GM12878 (cell line): ENCODE data around the gene TBCE. TPM values are rescaled to one million over a fixed set of nuclear protein-coding genes. Genes with fewer than 3 reads are reported as not detected.

Experiments used
- ATAC-seq: fragments of 200-7000 bp; cut with Tn5 transposase; 3 replicates; pipeline ENCODE4 v1.9.1; 2020; ENCODE audit warnings: mild to moderate bottlenecking, moderate library complexity
- BruUV-seq: library from RNA; stranded (reverse); fragments of 400-500 nt; replicated peaks from 2 replicates; lab custom pipeline; 2021; lab: Mats Ljungman, UMichigan
- CTCF ChIA-PET: fragments of 300-600 bp; sonication (Branson Sonifier 250); formaldehyde crosslinking; extraction: SDS; loops from one replicate; lab custom pipeline; 2021; ENCODE audit warnings: inconsistent platforms; lab: Yijun Ruan, JAX
- POLR2A ChIA-PET: fragments of 350-600 bp; formaldehyde crosslinking; extraction: SDS; loops from one replicate; lab custom pipeline; 2021; ENCODE audit warnings: inconsistent platforms; lab: Charles Lee
- RAD21 ChIA-PET: fragments of 300-600 bp; sonication (Branson Sonifier 250); formaldehyde crosslinking; loops from one replicate; lab custom pipeline; 2023; ENCODE audit warnings: antibody characterized with exemption; ENCODE audit not compliant: unreplicated experiment; lab: Charles Lee
- SMC1A ChIA-PET: fragments of 300-600 bp; sonication (Branson Sonifier 250); formaldehyde crosslinking; loops from one replicate; lab custom pipeline; 2023; ENCODE audit not compliant: unreplicated experiment, uncharacterized antibody; lab: Charles Lee
- DNase-seq: peaks from one replicate; pipeline ENCODE4 v3.0.0-alpha.2; 2011; ENCODE audit warnings: low read depth, low spot score
- FAIRE-seq: peaks from 3 replicates; lab custom pipeline; 2011; peaks lifted over from hg19 to GRCh38; lab: Jason Lieb, UNC
- H2AFZ ChIP-seq: 2 replicates; pipeline ENCODE4 v1.6.0; 2011; ENCODE audit warnings: low read depth, low read length, control low read depth; ENCODE audit not compliant: control insufficient read depth
- H3K27ac ChIP-seq: 2 replicates; pipeline ENCODE4 v1.5.1; 2011; ENCODE audit warnings: control low read depth; ENCODE audit not compliant: control insufficient read depth, insufficient read depth
- H3K27me3 ChIP-seq, 2 experiments: replicated peaks in 1 of 2; 2 replicates each; pipeline versions ENCODE4 v1.6.0 to v1.6.1; 2011; ENCODE audit warnings: low read length in 1 of 2; ENCODE audit not compliant: control insufficient read depth in 2 of 2, insufficient read depth in 2 of 2
- H3K36me3 ChIP-seq, 2 experiments: 2 replicates each; pipeline ENCODE4 v1.5.1; 2011; ENCODE audit warnings: low read length in 1 of 2; ENCODE audit not compliant: control insufficient read depth in 2 of 2, insufficient read depth in 2 of 2
- H3K4me1 ChIP-seq: 2 replicates; pipeline ENCODE4 v1.6.1; 2011; ENCODE audit warnings: mild to moderate bottlenecking, low read length, moderate library complexity, mixed read lengths; ENCODE audit not compliant: control insufficient read depth, insufficient read depth
- H3K4me2 ChIP-seq: 2 replicates; pipeline ENCODE4 v1.6.0; 2011; ENCODE audit warnings: control low read depth; ENCODE audit not compliant: control insufficient read depth, insufficient read depth
- H3K4me3 ChIP-seq: fragments of 200-600 bp; sonication (generic); 2 replicates; pipeline ENCODE4 v1.5.1; 2016
- H3K79me2 ChIP-seq: 2 replicates; pipeline ENCODE4 v1.6.0; 2011; ENCODE audit warnings: low read length; ENCODE audit not compliant: control insufficient read depth, insufficient read depth
- H3K9ac ChIP-seq: 2 replicates; pipeline ENCODE4 v1.8.0; 2011; ENCODE audit warnings: low read length, control low read depth, mixed read lengths; ENCODE audit not compliant: control insufficient read depth, insufficient read depth
- H3K9me3 ChIP-seq: replicated peaks from 3 replicates; pipeline ENCODE4 v1.5.1; 2011; ENCODE audit warnings: mild to moderate bottlenecking, low read length; ENCODE audit not compliant: control insufficient read depth, insufficient read depth
- H4K20me1 ChIP-seq: 2 replicates; pipeline ENCODE4 v1.6.0; 2011; ENCODE audit not compliant: control insufficient read depth, insufficient read depth
- BCL11A ChIP-seq: IDR thresholded peaks from 2 replicates; pipeline ENCODE4 v1.6.1; 2011; ENCODE audit warnings: low read depth, low read length
- DPF2 ChIP-seq: fragments of 450-650 bp; IDR thresholded peaks from 2 replicates; pipeline ENCODE4 v1.6.1; 2017; ENCODE audit warnings: mild to moderate bottlenecking
- EED ChIP-seq: sonication (generic); IDR thresholded peaks from 2 replicates; pipeline ENCODE4 v1.6.1; 2016; ENCODE audit warnings: antibody characterized with exemption, low read depth
- EP300 ChIP-seq, 2 experiments: fragments of 150-350 bp in 1 of 2; IDR thresholded peaks; 2 replicates each; pipeline ENCODE4 v1.6.1; 2011 to 2012; ENCODE audit warnings: low read depth in 2 of 2, low read length in 2 of 2, borderline replicate concordance in 1 of 2, improper control_type of control experiment in 1 of 2, inconsistent platforms in 1 of 2; ENCODE audit not compliant: control insufficient read depth in 1 of 2
- MEF2B ChIP-seq: fragments of 450-650 bp; IDR thresholded peaks from 2 replicates; pipeline ENCODE4 v1.6.1; 2018; ENCODE audit warnings: mild to moderate bottlenecking, moderate library complexity; ENCODE audit not compliant: partially characterized antibody, poor library complexity, severe bottlenecking
- NRF1 ChIP-seq: conservative IDR thresholded peaks from 2 replicates; pipeline ENCODE4 v1.6.1; 2011; ENCODE audit warnings: mild to moderate bottlenecking, low read depth, low read length, improper control_type of control experiment
- STAT1 ChIP-seq: fragments of 450-650 bp; conservative IDR thresholded peaks from 2 replicates; pipeline ENCODE4 v1.6.1; 2014; ENCODE audit warnings: antibody characterized with exemption, mild to moderate bottlenecking
- SUPT20H ChIP-seq: IDR thresholded peaks from 2 replicates; pipeline ENCODE4 v1.6.1; 2011; ENCODE audit warnings: low read depth, mild to moderate bottlenecking, low read length, moderate library complexity, borderline replicate concordance; ENCODE audit not compliant: control insufficient read depth
- WGBS: methylation state at CpG from one replicate; pipeline ENCODE4 v1.1.6; 2016; ENCODE audit warnings: low lambda C conversion rate; ENCODE audit not compliant: insufficient replicate concordance, insufficient coverage; ENCODE audit errors: missing lambda C conversion rate; 5-methylcytosine and 5-hydroxymethylcytosine counted together
- in situ Hi-C: fragments of 300-500 bp; cut with MboI; formaldehyde crosslinking; loops from 9 replicates; pipeline ENCODE4 v1.14.3; 2018; ENCODE audit warnings: mixed read lengths
- intact Hi-C: fragments of 100-400 bp; cut with micrococcal nuclease; formaldehyde crosslinking; loops from one replicate; pipeline ENCODE4 v1.14.2; 2022; ENCODE audit not compliant: unreplicated experiment
- polyA plus RNA-seq, 11 experiments: library from polyadenylated mRNA; depleted of rRNA in 4 of 11; unstranded in 6 of 11; stranded (reverse) in 5 of 11; fragments of >200 nt; fragmentation: Nextera tagmentation in 4 of 11; fragmentation: Illumina TruSeq in 1 of 11; extraction: Ambion mirVana in 4 of 11; extraction: Trizol in 1 of 11; gene quantifications; 1 replicate in 1 of 11; 2 replicates in 10 of 11; pipeline versions ENCODE4 v1.2.1 to v1.2.3, GENCODE V29; 2011 to 2016; ENCODE audit warnings: inconsistent platforms in 2 of 11, missing spikeins in 2 of 11, low read depth in 1 of 11
- total RNA-seq, 4 experiments: library from RNA; depleted of rRNA in 3 of 4; stranded (reverse); fragments of >200 nt in 3 of 4; fragmentation: Illumina TruSeq in 1 of 4; extraction: Trizol in 1 of 4; gene quantifications; 2 replicates each; pipeline versions ENCODE4 v1.2.1 to v1.2.3, GENCODE V29; 2013 to 2021
- TF ChIP-seq, protein P1 (sequence below): IDR thresholded peaks from 2 replicates; pipeline ENCODE4 v1.6.1; 2012; ENCODE audit warnings: low read depth, low read length, improper control_type of control experiment
- TF ChIP-seq, protein P2 (sequence below): fragments of 450-650 bp; IDR thresholded peaks from 2 replicates; pipeline ENCODE4 v1.6.1; 2018; ENCODE audit warnings: borderline replicate concordance, mild to moderate bottlenecking; ENCODE audit not compliant: partially characterized antibody
- TF ChIP-seq, protein P3 (sequence below), 3 experiments: IDR thresholded peaks in 2 of 3; conservative IDR thresholded peaks in 1 of 3; 2 replicates each; pipeline ENCODE4 v1.5.1; 2011; ENCODE audit warnings: low read depth in 3 of 3, low read length in 3 of 3, mild to moderate bottlenecking in 3 of 3, control low read depth in 2 of 3, moderate library complexity in 2 of 3, inconsistent platforms in 1 of 3, mixed read lengths in 1 of 3; ENCODE audit not compliant: control insufficient read depth in 2 of 3, insufficient read depth in 1 of 3; ENCODE audit errors: extremely low read depth in 1 of 3

TBCE gene
- total and polyA plus RNA-seq, 10 of the 15 experiments (the other 5 are each of a cell fraction or from before 2014, with no cell fraction given): 22.7 to 48.7 (median 29.2) TPM

DNA sequence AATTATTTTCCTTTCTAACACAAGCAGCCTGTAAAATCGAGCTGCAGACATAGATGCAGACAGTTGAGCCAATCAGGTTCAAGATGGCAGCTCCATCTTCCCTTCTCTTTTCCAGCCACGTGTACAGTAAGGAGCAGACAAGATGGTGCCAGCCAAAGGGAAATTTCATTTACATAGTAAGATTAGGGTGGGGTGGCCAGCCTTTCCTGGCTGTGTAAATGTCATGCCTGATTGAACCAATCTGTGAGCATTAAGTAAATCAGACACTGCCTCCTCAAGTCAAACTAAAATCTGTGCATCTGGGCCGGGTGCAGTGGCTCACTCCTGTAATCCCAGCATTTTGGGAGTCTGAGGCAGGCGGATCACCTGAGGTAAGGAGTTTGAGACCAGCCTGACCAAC is 60.2 kb downstream of the TBCE start (continued):
- TF ChIP-seq, protein P1, sequence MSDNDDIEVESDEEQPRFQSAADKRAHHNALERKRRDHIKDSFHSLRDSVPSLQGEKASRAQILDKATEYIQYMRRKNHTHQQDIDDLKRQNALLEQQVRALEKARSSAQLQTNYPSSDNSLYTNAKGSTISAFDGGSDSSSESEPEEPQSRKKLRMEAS: no peak

DNA sequence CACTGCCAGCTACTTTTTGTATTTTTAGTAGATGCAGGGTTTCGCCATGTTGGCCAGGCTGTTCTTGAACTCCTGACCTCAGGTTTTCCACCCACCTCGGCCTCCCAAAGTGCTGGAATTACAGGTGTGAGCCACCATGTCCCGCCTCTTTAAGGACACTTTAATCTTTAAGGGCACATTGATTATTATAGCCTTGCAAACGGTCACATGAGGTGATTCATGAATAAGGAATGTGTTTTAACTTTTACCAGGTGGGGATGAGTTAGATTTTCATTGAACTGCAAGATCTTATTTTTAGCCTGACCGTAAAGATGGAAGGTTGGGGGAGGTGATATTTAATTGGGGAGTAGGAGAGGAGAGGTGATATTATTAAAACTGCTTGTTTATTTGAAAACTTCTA is 61.9 kb downstream of the TBCE start:
- in situ Hi-C loops: no loop called here
- no peaks in the 10 kb centered on the region for H4K20me1 ChIP-seq
- CTCF ChIA-PET: interaction anchor here (0.9 kb wide), 1 partner anchor 12 kb away, joined by 3 read pairs; no protein-coding TSS in a partner anchor
- no peak overlapping the region for H3K9ac ChIP-seq
- H3K4me1 ChIP-seq: no peaks in the 10 kb centered on the region
- DNase-seq (no peak), ATAC-seq (no peak), FAIRE-seq (no peak)
- no peaks in the 10 kb centered on the region for H3K9me3 ChIP-seq
- POLR2A ChIA-PET: no interaction called here
- H3K36me3 ChIP-seq: peaks cover 0 to 5% of the 10 kb centered on the region in 2 experiments; a peak in 3 of 4 replicates
- H2AFZ ChIP-seq: no peak overlapping the region
- 94% methylated on average over 4 of the region's 5 CpGs for WGBS
- no peak overlapping the region for H3K4me2 ChIP-seq
- H3K4me3 ChIP-seq: no peak overlapping the region
- no peak overlapping the region for H3K27ac ChIP-seq
- H3K27me3 ChIP-seq: no peaks in the 10 kb centered on the region
- SMC1A ChIA-PET: no interaction called here
- intact Hi-C loops: no loop called here
- RAD21 ChIA-PET: no interaction called here
- no TSS peak for BruUV-seq
- no peaks in the 10 kb centered on the region for H3K79me2 ChIP-seq
- TF ChIP-seq, protein P2, sequence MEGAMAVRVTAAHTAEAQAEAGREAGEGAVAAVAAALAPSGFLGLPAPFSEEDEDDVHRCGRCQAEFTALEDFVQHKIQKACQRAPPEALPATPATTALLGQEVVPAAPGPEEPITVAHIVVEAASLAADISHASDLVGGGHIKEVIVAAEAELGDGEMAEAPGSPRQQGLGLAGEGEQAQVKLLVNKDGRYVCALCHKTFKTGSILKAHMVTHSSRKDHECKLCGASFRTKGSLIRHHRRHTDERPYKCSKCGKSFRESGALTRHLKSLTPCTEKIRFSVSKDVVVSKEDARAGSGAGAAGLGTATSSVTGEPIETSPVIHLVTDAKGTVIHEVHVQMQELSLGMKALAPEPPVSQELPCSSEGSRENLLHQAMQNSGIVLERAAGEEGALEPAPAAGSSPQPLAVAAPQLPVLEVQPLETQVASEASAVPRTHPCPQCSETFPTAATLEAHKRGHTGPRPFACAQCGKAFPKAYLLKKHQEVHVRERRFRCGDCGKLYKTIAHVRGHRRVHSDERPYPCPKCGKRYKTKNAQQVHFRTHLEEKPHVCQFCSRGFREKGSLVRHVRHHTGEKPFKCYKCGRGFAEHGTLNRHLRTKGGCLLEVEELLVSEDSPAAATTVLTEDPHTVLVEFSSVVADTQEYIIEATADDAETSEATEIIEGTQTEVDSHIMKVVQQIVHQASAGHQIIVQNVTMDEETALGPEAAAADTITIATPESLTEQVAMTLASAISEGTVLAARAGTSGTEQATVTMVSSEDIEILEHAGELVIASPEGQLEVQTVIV: no peak
- TF ChIP-seq BCL11A: no peak
- TF ChIP-seq EED: no peak
- TF ChIP-seq MEF2B: no peak
- TF ChIP-seq EP300 (IDR thresholded peaks at IDR 0.05; ENCODE audit: borderline replicate concordance in 1 of 2, control insufficient read depth in 1 of 2, low read depth in 2 of 2, low read length in 2 of 2): no peak
- TF ChIP-seq, protein P3, sequence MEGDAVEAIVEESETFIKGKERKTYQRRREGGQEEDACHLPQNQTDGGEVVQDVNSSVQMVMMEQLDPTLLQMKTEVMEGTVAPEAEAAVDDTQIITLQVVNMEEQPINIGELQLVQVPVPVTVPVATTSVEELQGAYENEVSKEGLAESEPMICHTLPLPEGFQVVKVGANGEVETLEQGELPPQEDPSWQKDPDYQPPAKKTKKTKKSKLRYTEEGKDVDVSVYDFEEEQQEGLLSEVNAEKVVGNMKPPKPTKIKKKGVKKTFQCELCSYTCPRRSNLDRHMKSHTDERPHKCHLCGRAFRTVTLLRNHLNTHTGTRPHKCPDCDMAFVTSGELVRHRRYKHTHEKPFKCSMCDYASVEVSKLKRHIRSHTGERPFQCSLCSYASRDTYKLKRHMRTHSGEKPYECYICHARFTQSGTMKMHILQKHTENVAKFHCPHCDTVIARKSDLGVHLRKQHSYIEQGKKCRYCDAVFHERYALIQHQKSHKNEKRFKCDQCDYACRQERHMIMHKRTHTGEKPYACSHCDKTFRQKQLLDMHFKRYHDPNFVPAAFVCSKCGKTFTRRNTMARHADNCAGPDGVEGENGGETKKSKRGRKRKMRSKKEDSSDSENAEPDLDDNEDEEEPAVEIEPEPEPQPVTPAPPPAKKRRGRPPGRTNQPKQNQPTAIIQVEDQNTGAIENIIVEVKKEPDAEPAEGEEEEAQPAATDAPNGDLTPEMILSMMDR (IDR thresholded peaks at IDR 0.05 in 2 of 3, conservative IDR thresholded peaks at IDR 0.05 in 1 of 3; ENCODE audit: control insufficient read depth in 2 of 3, extremely low read depth in 1 of 3, insufficient read depth in 1 of 3, low read depth in 3 of 3, low read length in 3 of 3): no peak
- no peak for TF ChIP-seq DPF2
- no peak for TF ChIP-seq NRF1
- TF ChIP-seq SUPT20H: no peak
- TF ChIP-seq STAT1: no peak
